Stimulated activated CD4-positive, alpha-beta T cell treated with anti-CD3 and anti-CD28 coated beads, TNF-alpha, amount 100 ng/mL, for 1 hour (primary cell): ENCODE results near the gene PHF1.

Experiments
- DNase-seq, 3 donors: peaks; one replicate each; pipeline ENCODE4 v3.0.0-alpha.2; 2020; ENCODE audit warnings: low read depth in 3 of 3, low spot score in 1 of 3

Gene PHF1

GRCh38 chr6:33417128-33417902, 6.5 kb downstream of the PHF1 start:
- no peak for DNase-seq

- peak; percentile 87 to 98 (median 98) for DNase-seq
These were observed 7.3 kb downstream of the PHF1 start, which contains the start of gene CUTA for GRCh38 chr6:33417903-33418689. CUTA (minus strand) TSS chr6:33418107; CDS start chr6:33418000, 107 bp downstream.

- no peak for DNase-seq
These were observed 8.0 kb downstream of the PHF1 start for GRCh38 chr6:33418690-33419291.

- peak in 1 of 3 donors; percentile 45 for DNase-seq
These were observed 9.0 kb downstream of the PHF1 start, which contains the start of gene SYNGAP1 for GRCh38 chr6:33419580-33420490. SYNGAP1 (plus strand) TSS chr6:33420065; CDS start chr6:33420265, 200 bp downstream.

GRCh38 chr6:33420491-33421343, 9.9 kb downstream of the PHF1 start:
- DNase-seq, result no peak

GRCh38 chr6:33421344-33421643, 10.5 kb downstream of the PHF1 start:
- no peak for DNase-seq

- no peak for DNase-seq
These were observed 13.0 kb downstream of the PHF1 start for GRCh38 chr6:33423777-33424176.

- DNase-seq, result no peak
These were observed 14.2 kb downstream of the PHF1 start for GRCh38 chr6:33424855-33425667.

GRCh38 chr6:33425668-33426577, 15.1 kb downstream of the PHF1 start:
- peak; percentile 47 to 66 (median 63) for DNase-seq

GRCh38 chr6:33426590-33427511, 16.0 kb downstream of the PHF1 start:
- no peak for DNase-seq

GRCh38 chr6:33427585-33428223, 16.9 kb downstream of the PHF1 start:
- DNase-seq, result peak in 2 of 3 donors; percentile 42 to 49

GRCh38 chr6:33428224-33428965, 17.6 kb downstream of the PHF1 start:
- DNase-seq, result no peak

- no peak for DNase-seq
These were observed 18.3 kb downstream of the PHF1 start for GRCh38 chr6:33428966-33429749.

- no peak for DNase-seq
These were observed 18.9 kb downstream of the PHF1 start for GRCh38 chr6:33429750-33430052.

GRCh38 chr6:33430334-33430733, 19.5 kb downstream of the PHF1 start:
- DNase-seq, result no peak
